ENCODE measurements around the gene LAGE3. TPM values are rescaled to one million over a fixed set of nuclear protein-coding genes. Genes with fewer than 3 reads are reported as not detected.
A peak's percentile ranks its signal among the peaks of the same experiment; 100 is the strongest.

The LAGE3 gene
- total RNA-seq, 1 donor from 2014 or later, result 15.6 TPM

GRCh38 chrX:154513716-154514115 is 34.6 kb upstream of the LAGE3 start:
- TF ChIP-seq CTCF (IDR thresholded peaks at IDR 0.05), result no peak
- Mint-ChIP-seq H3K27me3 (ENCODE audit: unreplicated experiment) (no peaks in the 10 kb centered on the region), H3K9me3 (ENCODE audit: unreplicated experiment) (no peaks in the 10 kb centered on the region), H3K27ac (ENCODE audit: unreplicated experiment) (peak overlapping the region; percentile 47), H3K36me3 (ENCODE audit: unreplicated experiment) (peaks cover 9% of the 10 kb centered on the region), H3K4me1 (ENCODE audit: unreplicated experiment) (peaks cover 13% of the 10 kb centered on the region), H3K4me3 (ENCODE audit: unreplicated experiment) (no peak overlapping the region)
- no peak for DNase-seq (ENCODE audit: extremely low spot score, unreplicated experiment)

GRCh38 chrX:154512879-154513553 is 33.9 kb upstream of the LAGE3 start:
- Mint-ChIP-seq H3K36me3 (ENCODE audit: unreplicated experiment) (peaks cover 11% of the 10 kb centered on the region), H3K4me3 (ENCODE audit: unreplicated experiment) (no peak overlapping the region), H3K27ac (ENCODE audit: unreplicated experiment) (no peak overlapping the region), H3K9me3 (ENCODE audit: unreplicated experiment) (no peaks in the 10 kb centered on the region), H3K27me3 (ENCODE audit: unreplicated experiment) (no peaks in the 10 kb centered on the region), H3K4me1 (ENCODE audit: unreplicated experiment) (peaks cover 13% of the 10 kb centered on the region)
- DNase-seq (ENCODE audit: extremely low spot score, unreplicated experiment), result no peak
- TF ChIP-seq CTCF (IDR thresholded peaks at IDR 0.05), result no peak

GRCh38 chrX:154511761-154512160 is 32.7 kb upstream of the LAGE3 start:
- Mint-ChIP-seq H3K9me3 (ENCODE audit: unreplicated experiment) (no peaks in the 10 kb centered on the region), H3K27ac (ENCODE audit: unreplicated experiment) (no peak overlapping the region), H3K36me3 (ENCODE audit: unreplicated experiment) (peaks cover 11% of the 10 kb centered on the region), H3K4me3 (ENCODE audit: unreplicated experiment) (no peak overlapping the region), H3K4me1 (ENCODE audit: unreplicated experiment) (peaks cover 13% of the 10 kb centered on the region), H3K27me3 (ENCODE audit: unreplicated experiment) (no peaks in the 10 kb centered on the region)
- no peak for DNase-seq (ENCODE audit: extremely low spot score, unreplicated experiment)
- no peak for TF ChIP-seq CTCF (IDR thresholded peaks at IDR 0.05)

GRCh38 chrX:154509455-154509854 is 30.4 kb upstream of the LAGE3 start:
- DNase-seq (ENCODE audit: extremely low spot score, unreplicated experiment), result no peak
- peaks cover 6% of the 10 kb centered on the region for H3K4me1 Mint-ChIP-seq (ENCODE audit: unreplicated experiment)
- no peak for TF ChIP-seq CTCF (IDR thresholded peaks at IDR 0.05)
- no peak overlapping the region for H3K27ac Mint-ChIP-seq (ENCODE audit: unreplicated experiment)
- no peaks in the 10 kb centered on the region for H3K9me3 Mint-ChIP-seq (ENCODE audit: unreplicated experiment)
- peaks cover 11% of the 10 kb centered on the region for H3K36me3 Mint-ChIP-seq (ENCODE audit: unreplicated experiment)
- H3K27me3 Mint-ChIP-seq (ENCODE audit: unreplicated experiment), result no peaks in the 10 kb centered on the region
- no peak overlapping the region for H3K4me3 Mint-ChIP-seq (ENCODE audit: unreplicated experiment)

GRCh38 chrX:154508384-154508745 is 29.3 kb upstream of the LAGE3 start:
- DNase-seq (ENCODE audit: extremely low spot score, unreplicated experiment), result no peak
- Mint-ChIP-seq H3K36me3 (ENCODE audit: unreplicated experiment) (peaks cover 11% of the 10 kb centered on the region), H3K4me3 (ENCODE audit: unreplicated experiment) (no peak overlapping the region), H3K27ac (ENCODE audit: unreplicated experiment) (no peak overlapping the region), H3K9me3 (ENCODE audit: unreplicated experiment) (no peaks in the 10 kb centered on the region), H3K4me1 (ENCODE audit: unreplicated experiment) (peaks cover 3% of the 10 kb centered on the region), H3K27me3 (ENCODE audit: unreplicated experiment) (no peaks in the 10 kb centered on the region)
- TF ChIP-seq CTCF (IDR thresholded peaks at IDR 0.05), result no peak
